HG02885 (cell line): ENCODE measurements around the gene JKAMP.

Experiments
- ATAC-seq: cut with Tn5 transposase; IDR thresholded peaks from one replicate; pipeline ENCODE4 v1.9.1; 2021; ENCODE audit warnings: mild to moderate bottlenecking; ENCODE audit not compliant: unreplicated experiment, poor library complexity

JKAMP gene

GRCh38 chr14:59478540-59478939, 5.8 kb upstream of the JKAMP start:
- ATAC-seq = no peak

- ATAC-seq = no peak
Observed at GRCh38 chr14:59480166-59480565, 4.2 kb upstream of the JKAMP start.

- no peak for ATAC-seq
Observed at GRCh38 chr14:59481407-59481806, 2.9 kb upstream of the JKAMP start.

- ATAC-seq = no peak
Observed at GRCh38 chr14:59481871-59482540, 2.3 kb upstream of the JKAMP start.

GRCh38 chr14:59482541-59483331, 1.6 kb upstream of the JKAMP start:
- no peak for ATAC-seq

- no peak for ATAC-seq
Observed at GRCh38 chr14:59483363-59483762, 954 bp upstream of the JKAMP start.

GRCh38 chr14:59484639-59485175, 390 bp downstream of the JKAMP start:
- peak; percentile 52 for ATAC-seq

GRCh38 chr14:59490756-59491155, 6.4 kb downstream of the JKAMP start:
- ATAC-seq = no peak

GRCh38 chr14:59492384-59492783, 8.1 kb downstream of the JKAMP start:
- ATAC-seq = no peak

- no peak for ATAC-seq
Observed at GRCh38 chr14:59500732-59501131, 16.4 kb downstream of the JKAMP start.

GRCh38 chr14:59503256-59503655, 18.9 kb downstream of the JKAMP start:
- no peak for ATAC-seq

GRCh38 chr14:59507063-59507751, 22.9 kb downstream of the JKAMP start:
- ATAC-seq = peak; percentile 91

GRCh38 chr14:59507752-59508103, 23.4 kb downstream of the JKAMP start:
- ATAC-seq = no peak

GRCh38 chr14:59509101-59509500, 24.8 kb downstream of the JKAMP start:
- no peak for ATAC-seq

- ATAC-seq = no peak
Observed at GRCh38 chr14:59510001-59510400, 25.7 kb downstream of the JKAMP start.

- no peak for ATAC-seq
Observed at GRCh38 chr14:59510966-59511365, 26.6 kb downstream of the JKAMP start.

- ATAC-seq = peak; percentile 56
Observed at GRCh38 chr14:59511916-59512575, 27.7 kb downstream of the JKAMP start.

GRCh38 chr14:59520224-59520623, 35.9 kb downstream of the JKAMP start:
- no peak for ATAC-seq

GRCh38 chr14:59529189-59529588, 44.9 kb downstream of the JKAMP start:
- ATAC-seq = no peak

GRCh38 chr14:59530349-59530748, 46.0 kb downstream of the JKAMP start:
- no peak for ATAC-seq

GRCh38 chr14:59532419-59532818, 48.1 kb downstream of the JKAMP start:
- no peak for ATAC-seq
